Measurements from ENCODE around the gene LRRC1. TPM values are rescaled to one million over a fixed set of nuclear protein-coding genes. Genes with fewer than 3 reads are reported as not detected.
A peak's percentile ranks its signal among the peaks of the same experiment; 100 is the strongest.
"Not testable (repeated sequence)": the region's sequence is repeated elsewhere in the genome, so short reads cannot be mapped to it uniquely, and the experiment has no call there.

The LRRC1 gene
- total RNA-seq, 2 donors from 2014 or later: 1.0 to 3.6 TPM

GRCh38 chr6:53803081-53803860 is 8.5 kb downstream of the LRRC1 start:
- Mint-ChIP-seq H3K36me3 (no peaks in the 10 kb centered on the region), H3K27ac (no peak overlapping the region), H3K9me3 (no peaks in the 10 kb centered on the region)
- ATAC-seq (no peak), DNase-seq (ENCODE audit: low spot score in 2 of 2) (no peak)

GRCh38 chr6:53805016-53805415 is 10.2 kb downstream of the LRRC1 start:
- no peak for DNase-seq (ENCODE audit: low spot score in 2 of 2)
- H3K36me3 Mint-ChIP-seq: no peaks in the 10 kb centered on the region
- H3K27ac Mint-ChIP-seq: no peak overlapping the region
- no peak for ATAC-seq
- no peaks in the 10 kb centered on the region for H3K9me3 Mint-ChIP-seq

- DNase-seq (ENCODE audit: low spot score in 2 of 2) (no peak), ATAC-seq (no peak)
- Mint-ChIP-seq H3K36me3 (no peaks in the 10 kb centered on the region), H3K9me3 (no peaks in the 10 kb centered on the region), H3K27ac (no peak overlapping the region)
These were observed 10.9 kb downstream of the LRRC1 start for GRCh38 chr6:53805725-53806124.

GRCh38 chr6:53807606-53808005 is 12.8 kb downstream of the LRRC1 start:
- ATAC-seq; DNase-seq (ENCODE audit: low spot score in 2 of 2); H3K9me3 Mint-ChIP-seq; H3K27ac Mint-ChIP-seq; H3K36me3 Mint-ChIP-seq: not testable (repeated sequence)

- Mint-ChIP-seq H3K36me3 (peaks cover 0 to 5% of the 10 kb centered on the region in 2 donors), H3K27ac (no peak overlapping the region), H3K9me3 (no peaks in the 10 kb centered on the region)
- DNase-seq (ENCODE audit: low spot score in 2 of 2) (no peak), ATAC-seq (no peak)
These were observed 13.6 kb downstream of the LRRC1 start for GRCh38 chr6:53808302-53808881.

- no peaks in the 10 kb centered on the region for H3K9me3 Mint-ChIP-seq
- DNase-seq (ENCODE audit: low spot score in 2 of 2): no peak
- no peak for ATAC-seq
- no peak overlapping the region for H3K27ac Mint-ChIP-seq
- H3K36me3 Mint-ChIP-seq: peaks cover 0 to 5% of the 10 kb centered on the region in 2 donors
These were observed 14.9 kb downstream of the LRRC1 start for GRCh38 chr6:53809691-53810090.

GRCh38 chr6:53811082-53811481 is 16.3 kb downstream of the LRRC1 start:
- H3K27ac Mint-ChIP-seq: no peak overlapping the region
- ATAC-seq (no peak), DNase-seq (ENCODE audit: low spot score in 2 of 2) (no peak)
- H3K36me3 Mint-ChIP-seq: peaks cover 0 to 5% of the 10 kb centered on the region in 2 donors
- H3K9me3 Mint-ChIP-seq: no peaks in the 10 kb centered on the region

GRCh38 chr6:53811746-53812145 is 16.9 kb downstream of the LRRC1 start:
- Mint-ChIP-seq H3K36me3 (peaks cover 0 to 5% of the 10 kb centered on the region in 2 donors), H3K9me3 (no peaks in the 10 kb centered on the region), H3K27ac (peak overlapping the region in 1 of 2 donors; percentile 11)
- DNase-seq (ENCODE audit: low spot score in 2 of 2): no peak
- ATAC-seq: no peak

GRCh38 chr6:53813096-53813495 is 18.3 kb downstream of the LRRC1 start:
- Mint-ChIP-seq H3K27ac (peak overlapping the region in 1 of 2 donors; percentile 73), H3K36me3 (peaks cover 0 to 5% of the 10 kb centered on the region in 2 donors), H3K9me3 (no peaks in the 10 kb centered on the region)
- DNase-seq (ENCODE audit: low spot score in 2 of 2): no peak
- ATAC-seq: no peak

- H3K27ac Mint-ChIP-seq: no peak overlapping the region
- ATAC-seq: no peak
These were observed 19.0 kb downstream of the LRRC1 start for GRCh38 chr6:53813801-53814200.

GRCh38 chr6:53814353-53814752 is 19.5 kb downstream of the LRRC1 start:
- Mint-ChIP-seq H3K9me3 (no peaks in the 10 kb centered on the region), H3K36me3 (peaks cover 0 to 5% of the 10 kb centered on the region in 2 donors), H3K27ac (no peak overlapping the region)
- ATAC-seq: no peak
- no peak for DNase-seq (ENCODE audit: low spot score in 2 of 2)

More at GRCh38 chr6:53813801-53814200, 19.0 kb downstream of the LRRC1 start:
- Mint-ChIP-seq H3K36me3 (peaks cover 0 to 5% of the 10 kb centered on the region in 2 donors), H3K9me3 (no peaks in the 10 kb centered on the region)
- DNase-seq (ENCODE audit: low spot score in 2 of 2): no peak

- no peak overlapping the region for H3K27ac Mint-ChIP-seq
These were observed 20.7 kb downstream of the LRRC1 start for GRCh38 chr6:53815381-53816119.

GRCh38 chr6:53818858-53819609 is 24.2 kb downstream of the LRRC1 start:
- Mint-ChIP-seq H3K36me3 (no peaks in the 10 kb centered on the region), H3K27ac (no peak overlapping the region), H3K9me3 (no peaks in the 10 kb centered on the region)
- ATAC-seq: peak; percentile 34 to 36
- no peak for DNase-seq (ENCODE audit: low spot score in 2 of 2)

More at GRCh38 chr6:53815381-53816119, 20.7 kb downstream of the LRRC1 start:
- H3K9me3 Mint-ChIP-seq: no peaks in the 10 kb centered on the region
- peaks cover 0 to 5% of the 10 kb centered on the region in 2 donors for H3K36me3 Mint-ChIP-seq
- no peak for ATAC-seq
- DNase-seq (ENCODE audit: low spot score in 2 of 2): no peak

- Mint-ChIP-seq H3K27ac (no peak overlapping the region), H3K36me3 (no peaks in the 10 kb centered on the region), H3K9me3 (peaks cover 0 to 4% of the 10 kb centered on the region in 2 donors)
- ATAC-seq (no peak), DNase-seq (ENCODE audit: low spot score in 2 of 2) (no peak)
These were observed 27.8 kb downstream of the LRRC1 start for GRCh38 chr6:53822401-53823125.

GRCh38 chr6:53824714-53825113 is 29.9 kb downstream of the LRRC1 start:
- no peaks in the 10 kb centered on the region for H3K36me3 Mint-ChIP-seq
- H3K9me3 Mint-ChIP-seq: peaks cover 0 to 4% of the 10 kb centered on the region in 2 donors
- no peak for ATAC-seq
- DNase-seq (ENCODE audit: low spot score in 2 of 2): no peak
- H3K27ac Mint-ChIP-seq: no peak overlapping the region

Measured in activated naive CD4-positive, alpha-beta T cell treated with anti-CD3 and anti-CD28 coated beads, Interleukin-2, amount 50 U/mL, for 72 hours (primary cell).